ENCODE results near the gene PRDM16.

DNA sequence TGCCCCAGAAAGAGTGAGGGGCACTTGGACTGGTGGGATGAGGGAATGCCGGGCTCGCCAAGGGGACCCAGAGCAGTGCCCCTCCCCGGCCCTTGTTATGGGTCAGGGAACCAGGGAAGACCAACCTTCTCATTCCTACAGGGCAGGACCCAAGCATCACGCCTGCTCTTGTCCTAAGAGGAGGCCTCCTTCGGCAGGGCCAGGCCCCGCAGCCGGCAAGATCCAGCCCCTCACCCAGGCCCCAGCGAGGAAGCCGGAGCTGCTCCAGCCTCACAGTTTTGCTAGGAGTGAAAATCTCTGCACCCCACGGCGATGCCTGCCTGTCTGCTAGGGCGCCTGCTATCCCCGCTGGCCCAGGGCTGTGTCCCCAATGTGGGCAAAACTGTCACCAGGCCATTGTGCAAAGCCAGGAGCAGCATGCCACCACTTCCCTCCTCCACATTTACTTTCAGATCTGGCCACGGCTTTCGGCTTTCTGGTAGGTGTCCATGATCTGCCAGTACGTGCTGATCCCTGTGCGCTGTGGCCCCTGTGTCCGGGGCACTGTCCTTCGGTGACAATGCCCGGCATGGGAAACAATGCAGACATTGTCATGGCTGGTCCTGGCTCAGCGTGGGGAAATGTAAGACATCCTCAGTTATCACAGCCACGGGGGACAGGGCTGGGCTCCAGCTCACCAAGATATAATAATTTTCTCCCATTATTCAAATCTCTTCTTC lies 38.2 kb upstream of the PRDM16 start:
- TF ChIP-seq EZH2 (IDR thresholded peaks at IDR 0.05; ENCODE audit: borderline replicate concordance, low read length): no peak
- TF ChIP-seq, protein P1, sequence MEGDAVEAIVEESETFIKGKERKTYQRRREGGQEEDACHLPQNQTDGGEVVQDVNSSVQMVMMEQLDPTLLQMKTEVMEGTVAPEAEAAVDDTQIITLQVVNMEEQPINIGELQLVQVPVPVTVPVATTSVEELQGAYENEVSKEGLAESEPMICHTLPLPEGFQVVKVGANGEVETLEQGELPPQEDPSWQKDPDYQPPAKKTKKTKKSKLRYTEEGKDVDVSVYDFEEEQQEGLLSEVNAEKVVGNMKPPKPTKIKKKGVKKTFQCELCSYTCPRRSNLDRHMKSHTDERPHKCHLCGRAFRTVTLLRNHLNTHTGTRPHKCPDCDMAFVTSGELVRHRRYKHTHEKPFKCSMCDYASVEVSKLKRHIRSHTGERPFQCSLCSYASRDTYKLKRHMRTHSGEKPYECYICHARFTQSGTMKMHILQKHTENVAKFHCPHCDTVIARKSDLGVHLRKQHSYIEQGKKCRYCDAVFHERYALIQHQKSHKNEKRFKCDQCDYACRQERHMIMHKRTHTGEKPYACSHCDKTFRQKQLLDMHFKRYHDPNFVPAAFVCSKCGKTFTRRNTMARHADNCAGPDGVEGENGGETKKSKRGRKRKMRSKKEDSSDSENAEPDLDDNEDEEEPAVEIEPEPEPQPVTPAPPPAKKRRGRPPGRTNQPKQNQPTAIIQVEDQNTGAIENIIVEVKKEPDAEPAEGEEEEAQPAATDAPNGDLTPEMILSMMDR (IDR thresholded peaks at IDR 0.05; ENCODE audit: low read length): no peak

All from OCI-LY1 (cell line).